Neural cell (in vitro differentiated cells): ENCODE measurements around the gene SLC25A26. TPM values are rescaled to one million over a fixed set of nuclear protein-coding genes. Genes with fewer than 3 reads are reported as not detected.

Experiments used
- H2AFZ ChIP-seq: fragments of 200-600, 300-800 bp; sonication (generic), shearing (Covaris generic); 2 replicates; pipeline ENCODE4 v1.6.0; 2014; ENCODE audit warnings: low read depth, mild to moderate bottlenecking, antibody characterized with exemption, low read length, moderate library complexity
- H3F3A ChIP-seq: fragments of 200-600 bp; shearing (Covaris generic); 2 replicates; pipeline ENCODE4 v1.6.1; 2016; ENCODE audit warnings: mild to moderate bottlenecking, moderate library complexity, mixed read lengths, antibody characterized with exemption, low read length; ENCODE audit not compliant: insufficient read depth, poor library complexity, severe bottlenecking
- H3K27ac ChIP-seq: fragments of 200-600, 300-800 bp; sonication (generic), shearing (Covaris generic); 2 replicates; pipeline ENCODE4 v1.5.1; 2014; ENCODE audit warnings: mild to moderate bottlenecking, low read length, moderate library complexity
- H3K27me3 ChIP-seq: fragments of 300-800, 200-600 bp; sonication (generic), shearing (Covaris generic); 2 replicates; pipeline ENCODE4 v1.6.0; 2014; ENCODE audit warnings: mild to moderate bottlenecking, low read depth, low read length, moderate library complexity; ENCODE audit not compliant: insufficient read depth
- H3K36me3 ChIP-seq: fragments of 300-800, 200-600 bp; sonication (generic), shearing (Covaris generic); 2 replicates; pipeline ENCODE4 v1.5.1; 2014; ENCODE audit warnings: mild to moderate bottlenecking, antibody characterized with exemption, low read length, moderate library complexity; ENCODE audit not compliant: insufficient read depth
- H3K4me2 ChIP-seq: fragments of 300-800, 200-600 bp; sonication (generic), shearing (Covaris generic); 2 replicates; pipeline ENCODE4 v1.6.0; 2014; ENCODE audit warnings: mild to moderate bottlenecking, low read length
- H3K4me3 ChIP-seq: fragments of 300-800, 200-600 bp; sonication (generic), shearing (Covaris generic); 2 replicates; pipeline ENCODE4 v1.5.1; 2014; ENCODE audit warnings: mild to moderate bottlenecking, low read length, moderate library complexity
- H3K79me2 ChIP-seq: fragments of 200-600 bp; shearing (Covaris generic); replicated peaks from 2 replicates; pipeline ENCODE4 v1.6.0; 2014; ENCODE audit warnings: mild to moderate bottlenecking, low read length, moderate library complexity; ENCODE audit not compliant: insufficient read depth
- H3K9ac ChIP-seq: fragments of 300-800, 200-600 bp; sonication (generic), shearing (Covaris generic); 2 replicates; pipeline ENCODE4 v1.6.1; 2016; ENCODE audit warnings: mild to moderate bottlenecking, low read length, mixed read lengths
- H3K9me2 ChIP-seq: fragments of 200-600 bp; shearing (Covaris generic); 2 replicates; pipeline ENCODE4 v1.6.1; 2016; ENCODE audit warnings: mild to moderate bottlenecking, low read length, mixed read lengths; ENCODE audit not compliant: insufficient read depth
- H3K9me3 ChIP-seq: fragments of 200-600, 300-800 bp; sonication (generic), shearing (Covaris generic); 2 replicates; pipeline ENCODE4 v1.6.1; 2016; ENCODE audit warnings: mild to moderate bottlenecking, mixed run types, low read length, moderate library complexity, mixed read lengths
- H4K20me1 ChIP-seq: fragments of 200-600 bp; shearing (Covaris generic); 2 replicates; pipeline ENCODE4 v1.6.1; 2016; ENCODE audit warnings: mild to moderate bottlenecking, mixed run types; ENCODE audit not compliant: insufficient read depth
- CTCF ChIP-seq: fragments of 450-650 bp; IDR thresholded peaks from 2 replicates; pipeline ENCODE4 v1.5.1; 2014; ENCODE audit warnings: antibody characterized with exemption, mild to moderate bottlenecking, moderate library complexity; ENCODE audit not compliant: poor library complexity, severe bottlenecking
- EP300 ChIP-seq: fragments of 450-650 bp; conservative IDR thresholded peaks from 2 replicates; pipeline ENCODE4 v1.6.1; 2014; ENCODE audit warnings: antibody characterized with exemption, mild to moderate bottlenecking, moderate library complexity; ENCODE audit not compliant: poor library complexity, severe bottlenecking
- EZH2 ChIP-seq: fragments of 200-600, 300-800 bp; shearing (Covaris generic), sonication (generic); IDR thresholded peaks from 2 replicates; pipeline ENCODE4 v1.6.1; 2014; ENCODE audit warnings: antibody characterized with exemption, low read length, borderline replicate concordance, mild to moderate bottlenecking; ENCODE audit not compliant: insufficient read depth, poor library complexity, severe bottlenecking
- MXI1 ChIP-seq: fragments of 450-650 bp; conservative IDR thresholded peaks from 2 replicates; pipeline ENCODE4 v1.6.1; 2014; ENCODE audit warnings: antibody characterized with exemption, mild to moderate bottlenecking; ENCODE audit not compliant: poor library complexity, severe bottlenecking
- POLR2AphosphoS5 ChIP-seq: IDR thresholded peaks from 2 replicates; pipeline ENCODE4 v1.6.1; 2012
- RAD21 ChIP-seq: fragments of 450-650 bp; conservative IDR thresholded peaks from 2 replicates; pipeline ENCODE4 v1.6.1; 2014; ENCODE audit warnings: antibody characterized with exemption, mild to moderate bottlenecking, moderate library complexity
- REST ChIP-seq: IDR thresholded peaks from 2 replicates; pipeline ENCODE4 v1.6.1; 2012; ENCODE audit warnings: borderline replicate concordance
- SMC3 ChIP-seq: fragments of 450-650 bp; conservative IDR thresholded peaks from 2 replicates; pipeline ENCODE4 v1.6.1; 2014; ENCODE audit warnings: antibody characterized with exemption, mild to moderate bottlenecking, moderate library complexity; ENCODE audit not compliant: poor library complexity
- polyA plus RNA-seq: library from polyadenylated mRNA; depleted of rRNA; stranded (reverse); fragments of >200 nt; gene quantifications from 2 replicates; pipeline ENCODE4 v1.2.3, GENCODE V29; 2014

SLC25A26 gene
- polyA plus RNA-seq, 1 donor from 2014 or later, result 21.0 TPM

GRCh38 chr3:66270701-66271100 is 49.9 kb downstream of the SLC25A26 start:
- H3K4me2 ChIP-seq, result no peak overlapping the region

GRCh38 chr3:66271231-66271630 is 50.4 kb downstream of the SLC25A26 start:
- Histone ChIP-seq H3K4me3 (no peak overlapping the region), H3K9me2 (no peaks in the 10 kb centered on the region), H4K20me1 (no peaks in the 10 kb centered on the region), H3K27ac (no peak overlapping the region), H3K4me2 (no peak overlapping the region), H3K9me3 (no peaks in the 10 kb centered on the region), H3F3A (no peaks in the 10 kb centered on the region), H2AFZ (no peak overlapping the region), H3K36me3 (no peaks in the 10 kb centered on the region), H3K27me3 (no peaks in the 10 kb centered on the region), H3K79me2 (no peaks in the 10 kb centered on the region), H3K9ac (no peak overlapping the region)
- TF ChIP-seq RAD21 (no peak), EZH2 (no peak), POLR2AphosphoS5 (no peak), CTCF (no peak), EP300 (no peak), SMC3 (no peak), REST (no peak), MXI1 (no peak)

More at GRCh38 chr3:66270701-66271100, 49.9 kb downstream of the SLC25A26 start:
- Histone ChIP-seq H3K27me3 (no peaks in the 10 kb centered on the region), H3K9me2 (no peaks in the 10 kb centered on the region), H3K27ac (no peak overlapping the region), H3F3A (no peaks in the 10 kb centered on the region), H3K9me3 (no peaks in the 10 kb centered on the region), H3K4me3 (no peak overlapping the region), H4K20me1 (no peaks in the 10 kb centered on the region), H2AFZ (no peak overlapping the region), H3K79me2 (no peaks in the 10 kb centered on the region), H3K36me3 (no peaks in the 10 kb centered on the region), H3K9ac (no peak overlapping the region)
- TF ChIP-seq REST (no peak), EP300 (no peak), CTCF (no peak), SMC3 (no peak)
